ENCODE data around the gene LYRM4.

DNA sequence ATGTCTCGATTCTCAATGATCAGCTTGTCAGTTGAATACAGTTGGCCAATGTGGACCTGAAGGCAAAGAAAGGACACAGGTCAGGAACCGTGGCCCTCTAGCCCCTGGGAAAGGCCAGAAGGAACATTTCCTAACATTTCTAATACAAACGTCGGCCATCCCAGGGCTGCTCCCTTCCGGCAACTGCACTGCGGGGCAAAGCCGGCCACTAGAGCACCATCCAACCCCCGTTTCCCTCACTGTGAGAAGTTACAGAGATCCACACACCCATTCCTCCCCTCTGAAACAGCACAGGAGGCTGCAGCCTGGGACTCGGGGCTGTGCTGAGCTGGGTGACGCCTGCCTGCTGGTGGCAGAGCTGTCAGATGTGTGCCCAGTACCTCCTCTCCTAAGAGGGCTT is 151.3 kb downstream of the LYRM4 start:
- no peak for TF ChIP-seq POLR2A (IDR thresholded peaks at IDR 0.05)
- TF ChIP-seq, protein P1, sequence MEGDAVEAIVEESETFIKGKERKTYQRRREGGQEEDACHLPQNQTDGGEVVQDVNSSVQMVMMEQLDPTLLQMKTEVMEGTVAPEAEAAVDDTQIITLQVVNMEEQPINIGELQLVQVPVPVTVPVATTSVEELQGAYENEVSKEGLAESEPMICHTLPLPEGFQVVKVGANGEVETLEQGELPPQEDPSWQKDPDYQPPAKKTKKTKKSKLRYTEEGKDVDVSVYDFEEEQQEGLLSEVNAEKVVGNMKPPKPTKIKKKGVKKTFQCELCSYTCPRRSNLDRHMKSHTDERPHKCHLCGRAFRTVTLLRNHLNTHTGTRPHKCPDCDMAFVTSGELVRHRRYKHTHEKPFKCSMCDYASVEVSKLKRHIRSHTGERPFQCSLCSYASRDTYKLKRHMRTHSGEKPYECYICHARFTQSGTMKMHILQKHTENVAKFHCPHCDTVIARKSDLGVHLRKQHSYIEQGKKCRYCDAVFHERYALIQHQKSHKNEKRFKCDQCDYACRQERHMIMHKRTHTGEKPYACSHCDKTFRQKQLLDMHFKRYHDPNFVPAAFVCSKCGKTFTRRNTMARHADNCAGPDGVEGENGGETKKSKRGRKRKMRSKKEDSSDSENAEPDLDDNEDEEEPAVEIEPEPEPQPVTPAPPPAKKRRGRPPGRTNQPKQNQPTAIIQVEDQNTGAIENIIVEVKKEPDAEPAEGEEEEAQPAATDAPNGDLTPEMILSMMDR (IDR thresholded peaks at IDR 0.05): no peak

Data from right lobe of liver (tissue), 4 donors.